ENCODE data around the gene FAM170B. TPM values are rescaled to one million over a fixed set of nuclear protein-coding genes. Genes with fewer than 3 reads are reported as not detected.

FAM170B gene
- polyA plus RNA-seq, 1 of the 3 experiments (the other 2 are of a cell fraction) = not detected

- Histone ChIP-seq H3K4me2 (no peak overlapping the region), H3K4me3 (ENCODE audit: low read depth in 2 of 2, low read length in 1 of 2) (no peak overlapping the region), H3K4me1 (ENCODE audit: control insufficient read depth in 1 of 2, insufficient read depth in 2 of 2, low read depth in 1 of 2, low read length in 1 of 2) (peaks cover 0 to 2% of the 10 kb centered on the region in 2 experiments; a peak in 1 of 4 replicates), H4K20me1 (ENCODE audit: insufficient read depth) (no peaks in the 10 kb centered on the region), H3K9me2 (no peaks in the 10 kb centered on the region), H3K27me3 (ENCODE audit: insufficient read depth) (no peaks in the 10 kb centered on the region), H2AFZ (ENCODE audit: low read depth) (no peak overlapping the region), H3K36me3 (replicated peaks in 1 of 2; ENCODE audit: control insufficient read depth in 1 of 2, insufficient read depth in 2 of 2, low read length in 1 of 2) (no peaks in the 10 kb centered on the region), H3K79me2 (ENCODE audit: insufficient read depth) (no peaks in the 10 kb centered on the region), H3K27ac (ENCODE audit: low read depth in 2 of 2, low read length in 1 of 2) (no peak overlapping the region), H3K9ac (no peak overlapping the region), H3F3A (replicated peaks; ENCODE audit: insufficient read depth) (no peaks in the 10 kb centered on the region), H3K9me3 (no peaks in the 10 kb centered on the region)
- POLR2A ChIA-PET = no interaction called here
- 27% methylated on average over 4 of the region's 4 CpGs for WGBS (ENCODE audit: low lambda C conversion rate)
- CTCF ChIA-PET = interaction anchor here (1.1 to 1.5 kb wide), 2 partner anchors 10 to 12 kb away, joined by 3 to 4 read pairs; no protein-coding TSS in a partner anchor
- DNase-seq = no peak
- TF ChIP-seq MXI1 (IDR thresholded peaks at IDR 0.05; ENCODE audit: low read depth, low read length) = no peak
- no peak for TF ChIP-seq EP300 (IDR thresholded peaks at IDR 0.05; ENCODE audit: borderline replicate concordance in 1 of 2, low read depth in 1 of 2, low read length in 1 of 2)
- no peak for TF ChIP-seq PBX3 (IDR thresholded peaks at IDR 0.05)
- no peak for TF ChIP-seq GABPA (IDR thresholded peaks at IDR 0.05; ENCODE audit: low read depth)
- TF ChIP-seq MAX (IDR thresholded peaks at IDR 0.05; ENCODE audit: low read depth) = no peak
- no peak for TF ChIP-seq EZH2phosphoT487 (IDR thresholded peaks at IDR 0.05; ENCODE audit: borderline replicate concordance, low read depth)
- TF ChIP-seq RAD21 (IDR thresholded peaks at IDR 0.05; ENCODE audit: low read length) = no peak
Measured at GRCh38 chr10:49128854-49129253, 5.0 kb downstream of the FAM170B start.

GRCh38 chr10:49123981-49124950 is 9.6 kb downstream of the FAM170B start:
- Histone ChIP-seq H4K20me1 (ENCODE audit: insufficient read depth) (no peaks in the 10 kb centered on the region), H3K4me1 (ENCODE audit: control insufficient read depth in 1 of 2, insufficient read depth in 2 of 2, low read depth in 1 of 2, low read length in 1 of 2) (peaks cover 0 to 2% of the 10 kb centered on the region in 2 experiments; a peak in 1 of 4 replicates), H2AFZ (ENCODE audit: low read depth) (no peak overlapping the region), H3K79me2 (ENCODE audit: insufficient read depth) (no peaks in the 10 kb centered on the region), H3K36me3 (replicated peaks in 1 of 2; ENCODE audit: control insufficient read depth in 1 of 2, insufficient read depth in 2 of 2, low read length in 1 of 2) (no peaks in the 10 kb centered on the region), H3F3A (replicated peaks; ENCODE audit: insufficient read depth) (no peaks in the 10 kb centered on the region), H3K9me2 (no peaks in the 10 kb centered on the region), H3K4me3 (ENCODE audit: low read depth in 2 of 2, low read length in 1 of 2) (no peak overlapping the region), H3K27ac (ENCODE audit: low read depth in 2 of 2, low read length in 1 of 2) (no peak overlapping the region), H3K4me2 (no peak overlapping the region), H3K9ac (no peak overlapping the region), H3K9me3 (no peaks in the 10 kb centered on the region), H3K27me3 (ENCODE audit: insufficient read depth) (no peaks in the 10 kb centered on the region)
- TF ChIP-seq MXI1 (IDR thresholded peaks at IDR 0.05; ENCODE audit: low read depth, low read length) (no peak), FOXM1 (IDR thresholded peaks at IDR 0.05; ENCODE audit: low read depth) (no peak), RXRA (IDR thresholded peaks at IDR 0.05; ENCODE audit: borderline replicate concordance, low read depth) (no peak), MEF2A (IDR thresholded peaks at IDR 0.05; ENCODE audit: borderline replicate concordance, low read depth) (no peak), NRF1 (IDR thresholded peaks at IDR 0.05; ENCODE audit: low read depth, low read length) (no peak), FOXJ3 (CRISPR knock-in tag; IDR thresholded peaks at IDR 0.05) (no peak), TAF1 (IDR thresholded peaks at IDR 0.05; ENCODE audit: borderline replicate concordance, low read depth, low read length) (no peak), IRF3 (IDR thresholded peaks at IDR 0.05; ENCODE audit: low read depth, low read length) (no peak), TCF12 (IDR thresholded peaks at IDR 0.05) (no peak)
- DNase-seq = no peak
- CTCF ChIA-PET = no interaction called here
- WGBS (ENCODE audit: low lambda C conversion rate) = 31% methylated on average over 7 of the region's 7 CpGs
- POLR2A ChIA-PET = no interaction called here

Data from SK-N-SH (cell line).